NCI-H2196 treated with DMSO at 0.1 percent for 48 hours (cell line): Measurements from ENCODE around the gene MICAL2.

Source experiments
- DNase-seq: peaks from one replicate; lab custom pipeline; 2025; ENCODE audit not compliant: unreplicated experiment; lab: John Stamatoyannopoulos, UW

Gene MICAL2

DNA sequence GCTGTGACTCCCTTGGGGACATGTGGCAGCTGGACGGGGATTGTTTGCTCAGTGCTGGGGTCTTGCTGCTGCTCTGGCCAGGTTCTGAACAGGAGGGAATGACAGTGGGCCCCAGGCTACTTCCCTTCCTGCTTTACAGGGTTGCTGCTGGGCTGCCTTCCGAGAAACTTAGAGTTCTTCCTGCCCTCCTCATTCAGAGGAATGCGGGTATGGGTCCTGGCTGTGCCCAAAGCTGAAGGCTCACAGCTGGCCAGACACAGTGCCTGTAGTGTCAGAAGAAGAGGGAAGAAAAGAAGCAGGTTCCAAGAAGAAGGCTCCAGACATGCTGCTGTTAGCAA is 158.7 kb downstream of the MICAL2 start:
- no peak for DNase-seq

GRCh38 chr11:12269446-12270214 is 159.2 kb downstream of the MICAL2 start:
- DNase-seq, result no peak

DNA sequence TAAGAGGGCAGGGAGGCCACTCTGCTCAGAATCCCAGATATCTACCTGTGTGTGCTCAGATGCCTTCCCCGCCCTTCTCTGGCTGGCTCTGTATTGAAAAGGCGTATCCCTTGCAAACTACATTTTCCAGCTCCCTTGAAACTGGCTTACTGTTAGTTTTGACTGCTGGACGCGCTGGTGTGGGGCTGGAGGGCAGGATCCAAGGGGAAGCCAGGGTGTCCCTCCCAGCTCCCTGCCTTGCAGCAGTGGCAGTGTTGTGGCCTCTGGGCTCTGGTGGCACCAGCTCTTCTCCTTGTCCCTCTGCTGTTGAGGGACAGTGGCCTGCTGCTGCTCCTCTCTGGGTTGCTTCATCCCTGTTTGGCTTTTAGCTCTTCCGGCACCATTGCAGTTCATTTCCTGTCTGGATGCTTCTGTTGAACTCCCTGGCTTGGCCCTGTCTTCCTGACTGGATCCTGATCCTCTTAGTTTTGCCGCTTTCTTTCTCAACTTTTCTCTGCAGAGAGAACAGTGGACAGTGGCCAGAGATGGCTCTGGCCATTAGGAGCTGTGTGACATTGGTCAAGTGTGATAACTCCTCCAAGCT is 159.9 kb downstream of the MICAL2 start:
- no peak for DNase-seq

GRCh38 chr11:12270817-12271216 is 160.4 kb downstream of the MICAL2 start:
- no peak for DNase-seq

DNA sequence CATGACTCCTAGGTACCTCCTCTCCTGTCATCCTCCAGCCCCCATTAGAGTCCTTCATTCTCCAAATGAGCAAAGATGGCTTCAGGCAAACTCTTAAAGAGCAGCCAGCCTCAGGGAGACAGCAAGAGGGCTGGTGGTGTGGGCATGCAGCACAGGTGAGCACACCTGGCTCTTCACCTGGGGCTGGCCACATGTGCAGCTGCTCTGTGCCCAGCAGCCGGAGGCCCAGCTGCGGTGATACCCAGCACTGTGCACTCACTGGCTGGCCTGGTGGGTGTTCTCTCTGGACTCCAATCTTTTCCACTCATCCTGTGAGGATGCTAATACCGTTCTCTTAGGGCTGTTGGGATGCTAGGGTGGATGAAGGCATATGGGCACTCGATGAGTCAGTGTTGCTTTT is 160.9 kb downstream of the MICAL2 start:
- no peak for DNase-seq

DNA sequence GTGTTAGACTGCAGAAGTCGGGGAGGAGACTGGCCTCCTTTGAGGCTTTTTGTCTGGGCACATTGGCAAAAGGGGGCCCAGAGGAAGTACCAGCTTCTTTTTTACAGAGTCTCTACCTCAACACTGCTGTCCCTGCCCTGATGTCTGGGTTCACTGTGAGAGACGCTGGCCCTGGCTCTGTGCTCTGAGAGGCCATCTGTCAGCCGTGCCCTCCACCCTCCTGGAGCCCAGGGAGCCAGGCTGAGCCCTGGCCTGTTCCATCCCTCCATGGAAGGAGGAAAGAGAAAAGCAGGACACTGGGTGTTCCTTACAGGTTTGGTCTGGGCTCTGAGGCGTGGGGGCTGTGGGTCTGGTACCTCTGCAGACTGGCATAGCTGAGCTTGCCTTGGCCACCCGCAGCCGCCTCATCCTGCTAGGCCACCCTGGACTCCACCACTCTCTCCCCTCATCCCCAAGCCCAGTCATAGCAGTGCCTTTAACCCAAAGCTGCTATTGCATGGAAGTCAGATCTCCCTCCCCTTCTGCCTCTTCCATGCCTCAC is 161.5 kb downstream of the MICAL2 start:
- DNase-seq, result no peak

DNA sequence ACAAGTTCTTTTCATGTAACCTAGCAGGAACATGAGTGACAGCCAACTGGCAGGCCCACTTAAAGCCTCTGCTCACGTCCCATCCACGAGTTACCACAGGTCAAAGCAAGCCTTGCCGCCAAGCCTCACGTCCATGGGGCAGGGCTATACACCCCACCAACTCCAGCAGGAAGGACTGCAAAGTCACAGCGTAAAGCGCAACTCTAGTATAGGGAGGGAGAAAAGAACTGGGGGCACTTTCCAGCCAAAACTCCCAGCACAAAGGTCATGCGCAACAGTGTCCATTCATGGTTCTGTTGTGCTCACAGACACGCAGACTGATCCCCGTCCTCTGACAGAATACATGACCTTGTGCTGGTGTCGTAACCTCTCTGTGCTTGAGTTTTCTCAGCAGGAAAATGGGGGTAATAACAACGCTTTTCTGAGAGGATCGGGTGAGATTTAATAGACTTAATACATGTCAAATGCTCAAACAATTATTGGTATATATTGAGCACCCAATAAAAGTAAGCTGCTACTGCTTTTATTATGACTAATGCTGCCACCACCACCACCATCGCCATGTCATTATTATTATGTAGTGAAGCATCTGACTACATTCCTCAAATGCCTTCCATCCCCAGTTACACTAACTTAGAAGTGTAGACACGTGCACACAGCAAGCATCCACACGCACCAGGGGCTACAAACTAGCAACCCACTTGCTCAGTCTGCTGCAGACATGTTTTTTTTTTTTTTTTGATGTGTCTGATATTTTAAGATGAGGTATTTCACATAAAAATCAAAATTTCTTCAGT is 162.6 kb downstream of the MICAL2 start:
- no peak for DNase-seq

GRCh38 chr11:12273618-12273995 is 163.2 kb downstream of the MICAL2 start:
- no peak for DNase-seq

DNA sequence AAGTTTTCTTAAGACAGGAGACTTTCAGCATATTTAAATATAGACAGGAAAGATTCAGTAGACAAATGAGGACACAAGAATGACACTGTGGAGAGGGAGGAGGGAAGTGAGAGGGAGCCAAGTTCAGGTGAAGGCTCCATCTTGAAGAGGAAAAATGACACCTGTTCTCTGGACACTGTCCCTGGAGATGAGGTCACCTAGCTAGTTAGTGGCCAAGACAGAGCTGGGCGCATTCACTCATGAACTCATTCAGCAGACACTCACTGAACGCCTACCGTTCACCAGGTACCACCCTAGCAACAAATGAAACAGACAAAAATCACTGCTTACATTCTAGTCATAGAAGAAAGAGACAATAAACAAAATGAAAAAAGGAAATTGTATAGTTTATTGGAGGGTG is 163.7 kb downstream of the MICAL2 start:
- no peak for DNase-seq

DNA sequence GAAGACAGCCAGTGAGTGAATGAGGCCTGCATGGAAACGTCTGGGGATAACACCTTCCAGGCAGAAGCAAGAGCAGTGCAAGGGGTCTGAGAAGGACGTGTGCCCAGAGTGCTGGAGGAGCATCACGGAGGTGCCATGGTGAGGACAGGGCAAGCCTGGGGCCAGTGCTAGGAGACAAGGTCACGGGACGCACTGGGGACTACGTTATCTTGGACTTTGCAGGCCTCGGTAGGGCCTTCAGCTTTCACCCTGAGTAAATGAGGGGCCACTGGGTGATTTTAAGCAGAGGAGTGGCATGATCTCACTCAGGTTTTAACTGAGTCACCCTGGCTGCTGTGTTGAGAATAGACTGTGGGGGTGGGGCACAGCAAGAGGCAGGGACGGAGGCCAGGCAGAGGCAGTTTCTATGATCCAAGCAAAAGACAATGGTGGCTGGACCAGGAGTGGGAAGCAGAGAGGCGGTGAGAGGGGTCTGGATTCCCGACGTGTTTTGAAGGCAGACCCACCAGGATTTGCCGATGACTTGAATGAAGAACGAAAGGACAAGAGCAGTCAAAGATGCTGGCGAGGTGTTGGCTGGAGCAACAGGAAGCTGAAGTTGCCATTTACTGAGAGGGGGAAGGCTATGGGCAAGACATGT is 164.3 kb downstream of the MICAL2 start:
- no peak for DNase-seq

- DNase-seq, result no peak
These were observed 165.4 kb downstream of the MICAL2 start for GRCh38 chr11:12275818-12276217.

- DNase-seq, result peak; percentile 29
These were observed 166.0 kb downstream of the MICAL2 start for GRCh38 chr11:12276356-12276755.

DNA sequence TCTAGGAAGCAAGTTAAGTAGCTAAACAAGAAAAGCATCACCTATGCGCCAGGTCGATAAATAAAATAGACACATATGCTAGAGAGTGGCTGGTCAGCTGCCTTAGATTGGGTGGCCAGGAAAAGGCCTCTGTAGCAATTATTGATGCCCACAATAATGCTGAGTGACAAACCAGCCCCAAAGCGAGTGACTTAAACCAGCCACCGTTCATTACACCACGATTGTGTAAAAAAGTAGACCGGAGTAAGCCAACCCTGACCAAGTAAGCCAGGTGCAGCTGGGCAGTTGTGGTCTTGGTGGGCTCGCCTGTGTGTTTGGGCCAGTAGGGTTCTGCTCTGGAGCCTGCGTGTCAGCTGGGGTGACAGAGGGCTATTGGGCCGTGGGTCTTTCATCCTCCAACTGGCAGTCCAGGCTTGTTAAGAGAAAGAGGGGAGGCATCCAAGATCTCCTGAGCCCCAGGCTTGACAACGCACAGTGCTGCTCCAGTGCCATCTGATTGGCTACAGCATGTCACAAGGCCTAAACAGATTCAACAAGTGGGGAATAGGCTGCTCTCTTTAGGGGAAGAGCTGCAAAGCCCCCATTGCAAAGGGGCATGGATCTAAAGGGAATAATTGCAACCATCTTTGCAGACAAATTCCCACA is 166.6 kb downstream of the MICAL2 start:
- no peak for DNase-seq

DNA sequence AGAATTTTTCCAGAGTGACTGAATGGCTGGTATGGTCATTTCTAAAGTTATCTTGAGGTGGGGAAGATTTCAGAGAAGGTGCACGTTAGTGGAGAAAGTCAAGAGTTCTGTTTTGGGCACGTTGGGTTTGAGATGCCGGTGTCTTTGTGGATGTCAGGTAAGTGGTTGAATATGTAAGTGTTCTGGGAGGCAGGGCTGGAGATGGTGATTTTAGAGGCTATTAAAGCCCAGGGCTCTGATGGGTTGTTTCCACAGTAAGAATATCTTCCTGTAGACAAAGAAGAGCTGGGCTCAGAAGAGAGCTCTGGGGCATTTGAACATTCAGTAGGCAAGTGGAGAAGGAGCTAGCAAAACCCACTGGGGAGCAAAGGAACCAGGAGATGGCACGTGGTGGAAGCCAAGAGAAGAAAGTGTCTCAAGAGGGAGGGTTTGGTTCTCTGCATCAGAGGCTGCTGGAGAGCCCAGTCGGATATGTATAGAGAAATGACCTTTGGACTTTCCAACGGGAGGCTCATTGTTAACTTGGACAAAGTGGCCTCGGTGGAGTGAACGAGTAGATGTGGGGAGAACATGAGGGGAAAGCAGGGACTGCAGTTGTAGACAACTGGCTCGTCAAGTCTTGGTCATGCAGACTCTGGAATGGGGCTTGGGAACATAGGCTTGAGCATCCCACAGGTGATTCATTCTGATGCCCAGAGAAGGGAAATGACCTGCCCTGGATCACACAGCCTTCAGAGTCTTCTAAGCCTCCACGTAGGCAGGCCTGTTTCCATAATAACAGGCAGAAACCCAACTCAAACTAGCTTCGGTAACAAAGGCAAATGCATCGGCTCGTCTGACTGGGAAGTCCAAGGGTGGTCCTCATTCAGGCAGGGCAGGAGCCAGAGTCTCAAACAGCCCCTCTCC is 168.6 kb downstream of the MICAL2 start:
- no peak for DNase-seq

DNA sequence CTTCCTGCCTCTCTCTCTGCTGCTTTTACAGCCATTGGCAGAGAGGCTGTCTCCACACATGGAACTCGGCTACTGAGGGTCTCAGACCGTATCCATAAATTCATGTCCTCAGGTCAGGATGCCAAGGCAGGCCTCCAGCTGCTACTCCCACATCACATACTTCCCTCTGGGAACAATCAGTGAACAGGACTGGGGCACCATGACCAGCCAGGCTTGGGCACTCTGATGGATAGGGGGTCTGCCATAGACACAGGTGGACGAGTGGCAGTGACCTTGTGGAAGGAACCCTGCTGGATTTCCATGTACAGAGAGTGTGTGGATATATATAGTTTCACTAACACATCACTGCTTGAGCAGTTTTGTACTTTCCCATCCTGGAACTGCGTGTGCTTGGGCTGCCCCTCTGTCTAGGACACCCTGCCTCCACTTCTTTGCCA is 169.3 kb downstream of the MICAL2 start:
- DNase-seq, result no peak

- DNase-seq, result no peak
These were observed 169.9 kb downstream of the MICAL2 start for GRCh38 chr11:12280199-12280837.

DNA sequence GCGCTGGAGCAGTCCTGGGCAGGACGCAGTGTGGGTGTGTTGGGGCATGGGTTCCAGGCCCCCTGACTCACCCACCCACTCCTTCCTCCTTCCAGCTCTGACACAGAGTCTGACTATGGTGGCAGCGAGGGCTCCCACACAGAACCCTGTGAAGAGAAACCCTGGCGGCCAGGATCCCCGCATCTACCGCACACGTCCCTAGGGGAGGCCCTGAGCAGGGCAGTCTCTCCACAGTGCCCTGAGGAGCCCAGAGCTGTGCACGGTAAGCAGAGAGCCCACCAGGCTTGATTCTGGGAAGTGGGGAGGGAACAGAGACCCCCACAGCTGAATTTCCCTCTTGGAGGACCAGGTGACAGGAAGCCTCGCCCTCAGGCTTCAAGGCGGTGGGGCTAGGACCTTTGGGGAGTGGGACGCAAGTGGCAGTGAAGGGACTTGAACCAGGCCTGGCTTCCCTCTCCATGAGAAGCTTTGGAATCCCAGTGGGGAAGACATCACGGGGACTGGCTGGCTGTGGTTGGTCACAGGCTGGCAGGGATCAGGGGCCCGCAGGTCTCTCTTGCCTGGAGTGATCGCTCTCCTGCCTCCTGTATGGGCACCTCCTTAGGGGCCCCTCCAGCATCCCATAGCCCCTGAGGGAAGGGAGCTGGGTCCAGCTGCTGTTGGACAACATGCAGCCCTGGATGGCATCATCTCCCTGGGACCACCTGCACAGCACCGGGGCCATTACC is 170.6 kb downstream of the MICAL2 start:
- no peak for DNase-seq

GRCh38 chr11:12281571-12282478 is 171.4 kb downstream of the MICAL2 start:
- peak; percentile 65 for DNase-seq
